Gastroesophageal sphincter (tissue), 4 donors: ENCODE data around the gene ALOX12B. TPM values are rescaled to one million over a fixed set of nuclear protein-coding genes. Genes with fewer than 3 reads are reported as not detected.

Source experiments
- ATAC-seq: fragments of 150-250 bp; one replicate; pipeline ENCODE4 v1.9.1; 2016; ENCODE audit warnings: mild to moderate bottlenecking, moderate library complexity
- H3K27ac ChIP-seq, 4 donors: fragments of 200-600 bp; sonication (generic) in 3 of 4; 1 replicate in 3 of 4; 2 replicates in 1 of 4; pipeline ENCODE4 v1.5.1; 2016 to 2019
- H3K27me3 ChIP-seq: fragments of 200-600 bp; sonication (generic); one replicate; pipeline ENCODE4 v1.5.1; 2019
- H3K36me3 ChIP-seq, 2 donors: fragments of 200-600 bp; sonication (generic); one replicate each; pipeline ENCODE4 v1.5.1; 2019; ENCODE audit warnings: control low read depth in 1 of 2
- H3K4me1 ChIP-seq, 3 donors: fragments of 200-600 bp; sonication (generic); 1 replicate in 2 of 3; 2 replicates in 1 of 3; pipeline ENCODE4 v1.5.1; 2016 to 2019; ENCODE audit warnings: control low read depth in 2 of 3
- H3K4me3 ChIP-seq, 2 donors: fragments of 200-600 bp; sonication (generic); one replicate each; pipeline ENCODE4 v1.5.1; 2019; ENCODE audit warnings: mild to moderate bottlenecking in 1 of 2, moderate library complexity in 1 of 2
- H3K9me3 ChIP-seq, 3 donors: fragments of 200-600 bp; sonication (generic); one replicate each; pipeline ENCODE4 v1.5.1; 2017 to 2019; ENCODE audit warnings: control low read depth in 2 of 3
- CTCF ChIP-seq, 4 experiments: fragments of 200-600 bp in 2 of 4; fragments of 450-650 bp in 2 of 4; sonication (generic) in 1 of 4; IDR thresholded peaks; one replicate each; pipeline ENCODE4 v1.5.1; 2017 to 2019; ENCODE audit warnings: antibody characterized with exemption in 4 of 4, mild to moderate bottlenecking in 2 of 4, moderate library complexity in 2 of 4
- EP300 ChIP-seq: sonication (generic); formaldehyde crosslinking; IDR thresholded peaks from one replicate; pipeline ENCODE4 v1.6.1; 2017; ENCODE audit warnings: antibody characterized with exemption, mild to moderate bottlenecking
- POLR2A ChIP-seq, 2 donors: fragments of 450-650 bp; IDR thresholded peaks; one replicate each; pipeline ENCODE4 v1.6.1; 2017; ENCODE audit warnings: antibody characterized with exemption in 2 of 2, mild to moderate bottlenecking in 2 of 2, moderate library complexity in 1 of 2
- POLR2AphosphoS5 ChIP-seq: sonication (generic); formaldehyde crosslinking; IDR thresholded peaks from one replicate; pipeline ENCODE4 v1.6.1; 2017; ENCODE audit warnings: antibody characterized with exemption
- WGBS, 2 donors: methylation state at CpG; one replicate each; pipeline ENCODE4 v1.1.5; 2018; ENCODE audit warnings: low coverage in 1 of 2; 5-methylcytosine and 5-hydroxymethylcytosine counted together
- total RNA-seq, 4 donors: library from RNA; depleted of rRNA; stranded (reverse); fragments of >200 nt; gene quantifications; one replicate each; pipeline ENCODE4 v1.1.0, GENCODE V29; 2016

ALOX12B gene
- total RNA-seq, 4 donors from 2014 or later, result 0.17 TPM; not detected in 3

GRCh38 chr17:8060274-8060673 is 27.2 kb downstream of the ALOX12B start:
- no peaks in the 10 kb centered on the region for H3K9me3 ChIP-seq
- TF ChIP-seq POLR2A (IDR thresholded peaks at IDR 0.05) (no peak), CTCF (IDR thresholded peaks at IDR 0.05) (peak; percentile 63 to 78 (median 77)), EP300 (no peak), POLR2AphosphoS5 (no peak)
- peaks cover 0 to 15% (median 0%) of the 10 kb centered on the region in 3 donors for H3K4me1 ChIP-seq
- H3K27me3 ChIP-seq, result peaks cover 95% of the 10 kb centered on the region
- peak; percentile 38 for ATAC-seq
- no peaks in the 10 kb centered on the region for H3K36me3 ChIP-seq
- no peak overlapping the region for H3K4me3 ChIP-seq
- 6 to 8% methylated on average over 10 of the region's 10 CpGs for WGBS, 2 donors
- H3K27ac ChIP-seq, result no peak overlapping the region

- WGBS, 2 donors, result 12 to 16% methylated on average over 6 of the region's 7 CpGs
- H3K9me3 ChIP-seq, result no peaks in the 10 kb centered on the region
- no peak overlapping the region for H3K4me3 ChIP-seq
- H3K27ac ChIP-seq, result no peak overlapping the region
- no peaks in the 10 kb centered on the region for H3K36me3 ChIP-seq
- ATAC-seq, result no peak
- TF ChIP-seq CTCF (IDR thresholded peaks at IDR 0.05), result no peak
- TF ChIP-seq POLR2A (IDR thresholded peaks at IDR 0.05), result no peak
- TF ChIP-seq POLR2AphosphoS5, result no peak
- H3K4me1 ChIP-seq, result peaks cover 0 to 15% (median 0%) of the 10 kb centered on the region in 3 donors
- peaks cover 85% of the 10 kb centered on the region for H3K27me3 ChIP-seq
These were observed 28.4 kb downstream of the ALOX12B start for GRCh38 chr17:8059131-8059530.

- no peaks in the 10 kb centered on the region for H3K9me3 ChIP-seq
- no peaks in the 10 kb centered on the region for H3K36me3 ChIP-seq
- H3K27ac ChIP-seq, result no peak overlapping the region
- WGBS, 2 donors, result 0 to 17% methylated on average over 3 to 9 of the region's 14 CpGs
- no peak for TF ChIP-seq POLR2AphosphoS5
- TF ChIP-seq POLR2A (IDR thresholded peaks at IDR 0.05), result no peak
- TF ChIP-seq CTCF (IDR thresholded peaks at IDR 0.05), result peak; percentile 67 to 86 (median 78)
- TF ChIP-seq EP300, result no peak
- ATAC-seq, result peak; percentile 83
- H3K4me3 ChIP-seq, result no peak overlapping the region
- peaks cover 71% of the 10 kb centered on the region for H3K27me3 ChIP-seq
- peaks cover 0 to 12% (median 0%) of the 10 kb centered on the region in 3 donors for H3K4me1 ChIP-seq
These were observed 29.8 kb downstream of the ALOX12B start for GRCh38 chr17:8057691-8058114.

GRCh38 chr17:8056976-8057625 is 30.4 kb downstream of the ALOX12B start:
- Histone ChIP-seq H3K4me3 (no peak overlapping the region), H3K27me3 (peaks cover 65% of the 10 kb centered on the region), H3K27ac (no peak overlapping the region), H3K4me1 (peaks cover 0 to 6% (median 0%) of the 10 kb centered on the region in 3 donors), H3K9me3 (no peaks in the 10 kb centered on the region), H3K36me3 (no peaks in the 10 kb centered on the region)
- TF ChIP-seq EP300 (no peak), POLR2A (IDR thresholded peaks at IDR 0.05) (no peak), CTCF (IDR thresholded peaks at IDR 0.05) (no peak), POLR2AphosphoS5 (no peak)
- ATAC-seq, result no peak
- WGBS, 2 donors, result 57 to 77% methylated on average over 12 to 17 of the region's 17 CpGs
